ENCODE data around the gene GNB3.

GRCh38 chr12:6817662-6818157 lies 23.0 kb upstream of the GNB3 start:
- no peak for TF ChIP-seq POLR2A (IDR thresholded peaks at IDR 0.05)
- TF ChIP-seq CTCF (IDR thresholded peaks at IDR 0.05) = no peak

All from ovary (tissue), 3 donors.